Upper lobe of left lung (tissue), 4 donors: ENCODE measurements around the gene RUNX1.

ENCODE experiments used
- EP300 ChIP-seq, 4 donors: sonication (generic); formaldehyde crosslinking; IDR thresholded peaks; one replicate each; pipeline ENCODE4 v1.5.1; 2017; ENCODE audit warnings: antibody characterized with exemption in 4 of 4, control low read depth in 2 of 4
- TF ChIP-seq, protein P1 (sequence below), 6 experiments: fragments of 450-650 bp in 4 of 6; fragments of 200-600 bp in 2 of 6; sonication (generic) in 2 of 6; IDR thresholded peaks; one replicate each; pipeline ENCODE4 v1.5.1; 2016 to 2019; ENCODE audit warnings: antibody characterized with exemption in 6 of 6

DNA sequence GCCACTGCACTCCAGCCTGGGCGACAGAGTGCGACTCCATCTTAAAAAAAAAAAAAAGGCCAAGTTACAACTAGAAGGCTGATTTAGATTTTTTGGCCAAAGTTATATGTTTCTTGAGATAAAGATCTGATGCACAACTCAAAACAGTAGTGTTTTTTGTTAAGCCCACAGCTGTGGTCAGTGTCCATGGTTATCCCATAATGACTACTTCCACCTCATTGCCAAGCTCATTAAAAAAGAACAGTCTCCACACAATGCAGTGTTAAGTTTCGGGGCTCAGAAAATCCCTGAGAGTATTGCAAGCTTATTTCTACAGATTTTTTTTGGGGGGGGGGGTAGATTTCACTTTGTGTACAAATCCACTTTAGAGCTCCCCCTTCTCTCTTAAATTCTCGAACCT is 120.5 kb downstream of the RUNX1 start:
- TF ChIP-seq, protein P1, sequence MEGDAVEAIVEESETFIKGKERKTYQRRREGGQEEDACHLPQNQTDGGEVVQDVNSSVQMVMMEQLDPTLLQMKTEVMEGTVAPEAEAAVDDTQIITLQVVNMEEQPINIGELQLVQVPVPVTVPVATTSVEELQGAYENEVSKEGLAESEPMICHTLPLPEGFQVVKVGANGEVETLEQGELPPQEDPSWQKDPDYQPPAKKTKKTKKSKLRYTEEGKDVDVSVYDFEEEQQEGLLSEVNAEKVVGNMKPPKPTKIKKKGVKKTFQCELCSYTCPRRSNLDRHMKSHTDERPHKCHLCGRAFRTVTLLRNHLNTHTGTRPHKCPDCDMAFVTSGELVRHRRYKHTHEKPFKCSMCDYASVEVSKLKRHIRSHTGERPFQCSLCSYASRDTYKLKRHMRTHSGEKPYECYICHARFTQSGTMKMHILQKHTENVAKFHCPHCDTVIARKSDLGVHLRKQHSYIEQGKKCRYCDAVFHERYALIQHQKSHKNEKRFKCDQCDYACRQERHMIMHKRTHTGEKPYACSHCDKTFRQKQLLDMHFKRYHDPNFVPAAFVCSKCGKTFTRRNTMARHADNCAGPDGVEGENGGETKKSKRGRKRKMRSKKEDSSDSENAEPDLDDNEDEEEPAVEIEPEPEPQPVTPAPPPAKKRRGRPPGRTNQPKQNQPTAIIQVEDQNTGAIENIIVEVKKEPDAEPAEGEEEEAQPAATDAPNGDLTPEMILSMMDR (IDR thresholded peaks at IDR 0.05), result no peak
- no peak for TF ChIP-seq EP300 (IDR thresholded peaks at IDR 0.05)
